H1 (cell line): ENCODE data around the gene DAO. TPM values are rescaled to one million over a fixed set of nuclear protein-coding genes. Genes with fewer than 3 reads are reported as not detected.

ENCODE experiments used
- CTCF ChIA-PET: fragments of 300-600 bp; sonication (Branson Sonifier 250); formaldehyde crosslinking; loops from one replicate; lab custom pipeline; 2021; ENCODE audit not compliant: partially characterized antibody; lab: Charles Lee
- POLR2A ChIA-PET: fragments of 300-600 bp; sonication (Branson Sonifier 250); formaldehyde crosslinking; loops from one replicate; lab custom pipeline; 2021; ENCODE audit warnings: inconsistent platforms; ENCODE audit not compliant: partially characterized antibody; lab: Charles Lee
- DNase-seq, 2 experiments: peaks; one replicate each; pipeline versions ENCODE4 v3.0.0 to v3.0.0-alpha.2; 2010 to 2022; ENCODE audit warnings: low spot score in 2 of 2, low read depth in 1 of 2, mixed read lengths in 1 of 2
- FAIRE-seq: peaks from 2 replicates; lab custom pipeline; 2011; peaks lifted over from hg19 to GRCh38; lab: Jason Lieb, UNC
- H2AFZ ChIP-seq: 2 replicates; pipeline ENCODE4 v1.8.1; 2012; ENCODE audit warnings: low read length, inconsistent platforms
- H2AK5ac ChIP-seq: 2 replicates; pipeline ENCODE4 v1.6.1; 2013; ENCODE audit warnings: low read depth, low read length
- H2BK120ac ChIP-seq: replicated peaks from 2 replicates; pipeline ENCODE3; 2013; ENCODE audit warnings: low read depth, low read length, inconsistent platforms
- H2BK12ac ChIP-seq: 2 replicates; pipeline ENCODE4 v1.6.1; 2013; ENCODE audit warnings: low read depth, low read length
- H2BK15ac ChIP-seq: 2 replicates; pipeline ENCODE4 v1.6.1; 2013; ENCODE audit warnings: low read length
- H2BK20ac ChIP-seq: 2 replicates; pipeline ENCODE4 v1.6.1; 2013; ENCODE audit warnings: low read length
- H2BK5ac ChIP-seq: 2 replicates; pipeline ENCODE4 v1.6.1; 2013; ENCODE audit warnings: low read depth, low read length
- H3K14ac ChIP-seq: 2 replicates; pipeline ENCODE4 v1.6.1; 2013; ENCODE audit warnings: inconsistent platforms; ENCODE audit not compliant: insufficient read length
- H3K18ac ChIP-seq: 2 replicates; pipeline ENCODE4 v1.6.1; 2013; ENCODE audit warnings: low read length; ENCODE audit errors: extremely low read depth
- H3K23ac ChIP-seq: 2 replicates; pipeline ENCODE4 v1.6.1; 2013; ENCODE audit warnings: inconsistent platforms; ENCODE audit not compliant: insufficient read length
- H3K23me2 ChIP-seq: 2 replicates; pipeline ENCODE4 v1.6.1; 2013; ENCODE audit warnings: low read depth, low read length
- H3K27ac ChIP-seq: 2 replicates; pipeline ENCODE4 v1.6.1; 2011; ENCODE audit warnings: low read depth, low read length, inconsistent platforms
- H3K27me3 ChIP-seq, 4 experiments: replicated peaks in 1 of 4; 1 replicate in 1 of 4; 2 replicates in 3 of 4; pipeline versions ENCODE4 v1.6.1 to v1.8.1; 2011 to 2013; ENCODE audit warnings: low read length in 3 of 4, mild to moderate bottlenecking in 3 of 4, inconsistent platforms in 2 of 4, mixed read lengths in 2 of 4, moderate library complexity in 1 of 4; ENCODE audit not compliant: control insufficient read depth in 3 of 4, insufficient read depth in 3 of 4; ENCODE audit errors: extremely low read depth in 1 of 4
- H3K36me3 ChIP-seq, 4 experiments: 2 replicates each; pipeline versions ENCODE4 v1.6.1 to v1.8.1; 2011 to 2013; ENCODE audit warnings: mild to moderate bottlenecking in 4 of 4, low read length in 3 of 4, moderate library complexity in 2 of 4, control low read depth in 1 of 4, inconsistent platforms in 1 of 4; ENCODE audit not compliant: insufficient read depth in 4 of 4, control insufficient read depth in 2 of 4
- H3K4ac ChIP-seq: replicated peaks from 2 replicates; pipeline ENCODE3; 2013; ENCODE audit warnings: low read length, low read depth, mixed read lengths, inconsistent platforms; ENCODE audit not compliant: insufficient read length
- H3K4me1 ChIP-seq, 4 experiments: replicated peaks in 1 of 4; 1 replicate in 1 of 4; 2 replicates in 3 of 4; pipeline versions ENCODE4 v1.6.1 to v1.8.1; 2011 to 2013; ENCODE audit warnings: low read length in 3 of 4, inconsistent platforms in 2 of 4, mixed read lengths in 1 of 4; ENCODE audit not compliant: insufficient read depth in 4 of 4, control insufficient read depth in 3 of 4
- H3K4me2 ChIP-seq, 2 experiments: 2 replicates each; pipeline versions ENCODE4 v1.6.1 to v1.8.1; 2011 to 2013; ENCODE audit warnings: low read depth in 2 of 2, low read length in 2 of 2, control low read depth in 1 of 2, inconsistent platforms in 1 of 2, mild to moderate bottlenecking in 1 of 2; ENCODE audit not compliant: insufficient read depth in 1 of 2
- H3K4me3 ChIP-seq, 4 experiments: fragments of 200-600, 300-600 bp in 1 of 4; sonication (generic), shearing (Covaris generic), sonication (Bioruptor Twin) in 1 of 4; 2 replicates each; pipeline versions ENCODE4 v1.5.1 to v1.8.1; 2011 to 2016; ENCODE audit warnings: low read length in 4 of 4, low read depth in 3 of 4, control low read depth in 2 of 4, inconsistent platforms in 2 of 4, mild to moderate bottlenecking in 2 of 4, mixed read lengths in 1 of 4, moderate library complexity in 1 of 4; ENCODE audit not compliant: insufficient read depth in 2 of 4; ENCODE audit errors: extremely low read depth in 1 of 4
- H3K56ac ChIP-seq: replicated peaks from 2 replicates; pipeline ENCODE3; 2013; ENCODE audit warnings: low read depth, mild to moderate bottlenecking, mixed read lengths, low read length, inconsistent platforms; ENCODE audit not compliant: insufficient read length
- H3K79me1 ChIP-seq: 2 replicates; pipeline ENCODE4 v1.6.1; 2013; ENCODE audit warnings: low read depth, low read length, control low read depth
- H3K79me2 ChIP-seq, 2 experiments: 2 replicates each; pipeline versions ENCODE4 v1.6.1 to v1.8.1; 2012 to 2013; ENCODE audit warnings: low read length in 2 of 2, mild to moderate bottlenecking in 2 of 2, inconsistent platforms in 1 of 2; ENCODE audit not compliant: insufficient read depth in 2 of 2, control insufficient read depth in 1 of 2
- H3K9ac ChIP-seq, 4 experiments: replicated peaks in 1 of 4; 1 replicate in 1 of 4; 2 replicates in 3 of 4; pipeline versions ENCODE4 v1.6.1 to v1.8.1; 2011 to 2013; ENCODE audit warnings: low read depth in 3 of 4, low read length in 3 of 4, control low read depth in 2 of 4, mild to moderate bottlenecking in 2 of 4, moderate library complexity in 2 of 4, inconsistent platforms in 1 of 4; ENCODE audit errors: extremely low read depth in 1 of 4
- H3K9me3 ChIP-seq, 2 experiments: 2 replicates each; pipeline versions ENCODE4 v1.6.1 to v1.8.1; 2012 to 2013; ENCODE audit warnings: mild to moderate bottlenecking in 2 of 2, moderate library complexity in 2 of 2, control low read depth in 1 of 2, inconsistent platforms in 1 of 2, low read depth in 1 of 2, low read length in 1 of 2, mixed read lengths in 1 of 2; ENCODE audit not compliant: insufficient read depth in 2 of 2
- H4K20me1 ChIP-seq, 2 experiments: replicated peaks in 1 of 2; 2 replicates each; pipeline versions ENCODE3 to v1.8.1; 2011 to 2013; ENCODE audit warnings: inconsistent platforms in 2 of 2, low read length in 2 of 2, mild to moderate bottlenecking in 1 of 2; ENCODE audit not compliant: insufficient read depth in 2 of 2, control insufficient read depth in 1 of 2
- H4K5ac ChIP-seq: 2 replicates; pipeline ENCODE4 v1.6.1; 2013; ENCODE audit warnings: low read length, low read depth, mixed read lengths, inconsistent platforms; ENCODE audit not compliant: insufficient read length
- H4K8ac ChIP-seq: 2 replicates; pipeline ENCODE4 v1.8.0; 2013; ENCODE audit warnings: mild to moderate bottlenecking, moderate library complexity, low read length, inconsistent platforms; ENCODE audit not compliant: insufficient read depth; ENCODE audit errors: extremely low read depth
- H4K91ac ChIP-seq: replicated peaks from 2 replicates; pipeline ENCODE3; 2013; ENCODE audit warnings: low read length, mixed read lengths, inconsistent platforms; ENCODE audit not compliant: insufficient read length
- WGBS, 2 experiments: shearing (Covaris generic) in 1 of 2; methylation state at CpG; one replicate each; pipeline versions ENCODE4 v1.1.6 to v1.1.7; 2013 to 2015; ENCODE audit warnings: low lambda C conversion rate in 2 of 2, mixed read lengths in 2 of 2, inconsistent platforms in 1 of 2, low coverage in 1 of 2, missing lambda C conversion rate in 1 of 2; ENCODE audit not compliant: insufficient replicate concordance in 2 of 2, insufficient coverage in 1 of 2, insufficient read length in 1 of 2; ENCODE audit errors: extremely low coverage in 1 of 2, missing lambda C conversion rate in 1 of 2; 5-methylcytosine and 5-hydroxymethylcytosine counted together
- polyA plus RNA-seq, 7 experiments: library from polyadenylated mRNA; depleted of rRNA in 3 of 7; stranded (reverse) in 5 of 7; unstranded in 2 of 7; fragments of >200 nt in 5 of 7; fragments of 200-250 nt in 2 of 7; gene quantifications; 1 replicate in 5 of 7; 2 replicates in 1 of 7; 4 replicates in 1 of 7; pipeline versions ENCODE4 v1.2.1 to v1.2.3, GENCODE V29; 2011 to 2013; ENCODE audit warnings: missing spikeins in 2 of 7, mixed read lengths in 2 of 7
- total RNA-seq: library from RNA; stranded (reverse); fragmentation: NEBNext Ultra II Directional; extraction: Animal tissue kit (Norgen Biotek cat#: 25700); gene quantifications from 2 replicates; pipeline ENCODE4 v1.2.1, GENCODE V29; 2021

DAO gene
- total and polyA plus RNA-seq, 2 of the 8 experiments (the other 6 are each of a cell fraction or from before 2014, with no cell fraction given) = not detected

- H2AFZ ChIP-seq = no peak overlapping the region
- no peaks in the 10 kb centered on the region for H3K79me2 ChIP-seq
- FAIRE-seq = no peak
- H3K79me1 ChIP-seq = no peaks in the 10 kb centered on the region
- H3K4me1 ChIP-seq = peaks cover 0 to 2% (median 0%) of the 10 kb centered on the region in 4 experiments; a peak in 2 of 7 replicates
- CTCF ChIA-PET = interaction anchor here (1.0 to 2.7 kb wide), 4 partner anchors 11 to 35 kb away, joined by 3 to 8 read pairs (median 4); no protein-coding TSS in a partner anchor
- no peak overlapping the region for H3K23ac ChIP-seq
- no peak overlapping the region for H3K56ac ChIP-seq
- H3K4me3 ChIP-seq = no peak overlapping the region
- H2BK20ac ChIP-seq = no peak overlapping the region
- no peak overlapping the region for H2BK12ac ChIP-seq
- H4K8ac ChIP-seq = no peak overlapping the region
- H3K18ac ChIP-seq = no peak overlapping the region
- POLR2A ChIA-PET = no interaction called here
- 82% methylated on average over 5 of the region's 5 CpGs; no CpG with 5 or more reads in 1 of the 2 experiments for WGBS, 2 experiments
- no peak overlapping the region for H2BK5ac ChIP-seq
- H2BK120ac ChIP-seq = no peak overlapping the region
- no peaks in the 10 kb centered on the region for H3K9me3 ChIP-seq
- H3K27ac ChIP-seq = no peak overlapping the region
- no peaks in the 10 kb centered on the region for H3K27me3 ChIP-seq
- no peak overlapping the region for H2AK5ac ChIP-seq
- no peak overlapping the region for H3K9ac ChIP-seq
- H3K4ac ChIP-seq = no peak overlapping the region
- H3K14ac ChIP-seq = no peak overlapping the region
- no peaks in the 10 kb centered on the region; the same call in 1 of the 2 replicates for H3K23me2 ChIP-seq
- H2BK15ac ChIP-seq = no peak overlapping the region
- no peak for DNase-seq
- no peaks in the 10 kb centered on the region for H3K36me3 ChIP-seq
- no peak overlapping the region for H4K91ac ChIP-seq
- H4K20me1 ChIP-seq = no peaks in the 10 kb centered on the region
- no peak overlapping the region for H4K5ac ChIP-seq
- H3K4me2 ChIP-seq = no peak overlapping the region
Measured at GRCh38 chr12:108910336-108910735, 30.4 kb downstream of the DAO start.
